ENCODE measurements around the gene SHB.

DNA sequence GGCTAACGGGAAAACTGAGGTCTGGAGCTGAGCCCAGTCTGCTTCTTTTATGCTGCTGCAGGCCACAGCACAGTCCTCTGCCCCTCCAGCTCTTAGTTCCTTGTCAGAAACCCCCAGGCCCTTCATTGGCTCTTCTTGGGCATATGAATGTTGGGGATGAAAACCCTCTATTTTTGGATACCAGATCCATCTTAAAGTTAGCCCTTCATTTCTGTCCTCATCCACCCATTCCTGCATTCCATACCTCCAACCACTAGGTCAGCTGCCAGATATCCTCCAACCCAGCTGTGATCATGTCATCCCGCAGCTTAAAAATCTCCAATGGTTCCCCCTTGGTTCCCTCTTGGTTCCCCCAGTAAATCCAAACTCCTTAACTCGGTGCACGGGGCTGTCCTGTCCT lies 163.3 kb downstream of the SHB start:
- TF ChIP-seq, protein P1, sequence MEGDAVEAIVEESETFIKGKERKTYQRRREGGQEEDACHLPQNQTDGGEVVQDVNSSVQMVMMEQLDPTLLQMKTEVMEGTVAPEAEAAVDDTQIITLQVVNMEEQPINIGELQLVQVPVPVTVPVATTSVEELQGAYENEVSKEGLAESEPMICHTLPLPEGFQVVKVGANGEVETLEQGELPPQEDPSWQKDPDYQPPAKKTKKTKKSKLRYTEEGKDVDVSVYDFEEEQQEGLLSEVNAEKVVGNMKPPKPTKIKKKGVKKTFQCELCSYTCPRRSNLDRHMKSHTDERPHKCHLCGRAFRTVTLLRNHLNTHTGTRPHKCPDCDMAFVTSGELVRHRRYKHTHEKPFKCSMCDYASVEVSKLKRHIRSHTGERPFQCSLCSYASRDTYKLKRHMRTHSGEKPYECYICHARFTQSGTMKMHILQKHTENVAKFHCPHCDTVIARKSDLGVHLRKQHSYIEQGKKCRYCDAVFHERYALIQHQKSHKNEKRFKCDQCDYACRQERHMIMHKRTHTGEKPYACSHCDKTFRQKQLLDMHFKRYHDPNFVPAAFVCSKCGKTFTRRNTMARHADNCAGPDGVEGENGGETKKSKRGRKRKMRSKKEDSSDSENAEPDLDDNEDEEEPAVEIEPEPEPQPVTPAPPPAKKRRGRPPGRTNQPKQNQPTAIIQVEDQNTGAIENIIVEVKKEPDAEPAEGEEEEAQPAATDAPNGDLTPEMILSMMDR (IDR thresholded peaks at IDR 0.05; ENCODE audit: low read depth, low read length), result no peak
- no peak for TF ChIP-seq EZH2phosphoT487 (IDR thresholded peaks at IDR 0.05; ENCODE audit: low read depth)
